ENCODE results near the gene CCDC69.
"Not testable (repeated sequence)": the region's sequence is repeated elsewhere in the genome, so short reads cannot be mapped to it uniquely, and the experiment has no call there.

Gene CCDC69

DNA sequence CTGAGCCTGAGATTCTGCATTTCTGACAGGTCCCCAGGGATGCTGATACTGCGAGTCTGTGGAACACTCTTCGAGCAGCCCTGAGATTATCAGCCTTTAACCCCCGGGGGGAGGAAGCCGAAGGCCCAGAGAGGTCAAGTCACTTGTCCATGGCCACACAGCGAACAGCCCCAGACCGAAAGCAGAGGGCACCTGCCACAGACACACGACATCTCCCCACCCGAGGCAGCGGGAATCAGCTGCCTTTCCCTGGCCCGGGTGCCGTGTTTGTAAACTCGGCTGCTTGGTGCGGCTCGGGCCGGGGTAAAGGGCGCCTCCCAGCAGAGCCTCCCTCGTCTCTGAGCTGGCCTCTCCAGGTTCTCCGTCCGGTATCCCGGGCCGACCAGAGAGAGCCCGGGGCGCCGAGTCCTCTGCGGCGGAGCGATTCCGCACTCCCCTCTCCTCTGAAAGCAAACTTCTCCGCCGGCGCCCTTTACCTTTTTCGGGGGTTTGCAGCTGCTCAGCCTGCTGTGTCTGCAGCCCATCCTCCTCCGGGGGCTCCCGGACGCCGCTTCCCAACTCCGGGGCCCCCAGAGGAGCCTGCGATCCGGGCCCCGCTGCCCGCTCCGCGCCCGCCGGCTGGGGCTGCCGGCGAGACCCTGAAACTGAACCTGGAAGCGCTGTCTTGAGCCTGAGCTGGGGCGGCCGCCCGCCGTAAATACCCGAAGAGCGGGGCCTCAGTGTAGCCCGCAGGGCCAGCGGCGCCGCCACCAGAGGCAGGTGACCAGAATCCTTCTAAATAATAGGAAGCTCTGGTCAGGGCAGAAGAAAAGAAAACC is at the start of gene CCDC69:
CCDC69 (minus strand) TSS at position 646 of the 818 bp plus-strand sequence; CDS start at position 524, 122 bp downstream.
- DNase-seq: peak; percentile 25 to 46

- DNase-seq: no peak
These were observed 47.4 kb upstream of the CCDC69 start for GRCh38 chr5:151271336-151271735.

DNA sequence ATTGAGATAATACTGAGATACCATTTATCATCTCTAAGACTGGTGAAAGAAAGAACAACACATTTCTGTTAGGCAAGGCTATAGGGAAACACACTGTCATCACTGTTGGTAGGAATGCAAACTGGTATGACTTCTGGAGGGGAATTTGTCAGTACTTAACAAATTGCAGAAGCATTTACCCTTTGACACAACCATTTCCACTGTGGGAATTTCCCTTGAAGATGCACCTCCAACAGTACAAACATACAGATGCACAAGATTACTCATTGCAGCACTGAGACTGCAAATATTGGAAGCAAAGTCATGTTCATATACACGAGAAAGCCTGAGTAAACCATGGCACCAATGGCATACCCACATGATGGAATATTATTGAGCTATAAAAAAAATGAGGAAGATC is 46.7 kb upstream of the CCDC69 start:
- no peak for DNase-seq

GRCh38 chr5:151267491-151268260 is 43.8 kb upstream of the CCDC69 start:
- no peak for DNase-seq

- DNase-seq: no peak
These were observed 40.2 kb upstream of the CCDC69 start for GRCh38 chr5:151264113-151264512.

DNA sequence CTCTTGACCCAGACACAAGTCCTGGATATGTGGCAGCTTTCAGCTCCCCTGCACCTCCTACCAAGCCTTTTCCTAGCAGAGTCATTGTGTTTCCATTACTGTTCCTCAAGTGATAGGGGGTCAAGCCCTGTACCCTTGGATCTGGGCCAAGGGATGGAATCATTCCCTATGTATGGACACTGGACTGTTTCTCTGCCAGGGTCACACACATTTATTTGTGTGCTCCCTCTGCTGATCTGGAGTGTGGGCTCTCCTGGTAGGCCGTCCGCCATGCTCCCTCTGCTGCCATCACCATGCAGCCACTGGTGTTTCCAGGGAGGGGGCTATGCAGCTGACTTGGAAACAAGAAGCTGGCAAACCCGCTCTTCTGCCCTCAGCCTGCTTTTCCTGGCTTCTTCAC is 38.6 kb upstream of the CCDC69 start:
- DNase-seq: no peak

DNA sequence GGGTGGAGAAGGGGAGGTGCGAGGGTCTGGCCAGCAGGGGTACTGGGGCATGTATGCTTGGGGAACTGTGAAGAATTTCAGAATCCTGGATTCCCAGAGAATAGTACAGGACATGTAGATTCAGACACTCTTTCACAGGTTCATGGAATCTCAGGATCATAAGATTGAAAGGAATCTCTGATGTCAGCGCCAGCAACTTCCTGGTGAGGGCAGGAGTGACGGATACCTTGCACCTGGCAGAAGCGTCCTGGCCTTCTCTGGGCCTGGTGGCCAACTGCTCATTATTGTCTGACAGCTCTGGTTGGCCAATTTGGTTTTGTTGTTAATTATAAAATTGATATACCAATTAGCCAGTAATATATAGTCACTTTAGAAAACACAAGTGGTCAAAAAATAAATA is 36.0 kb upstream of the CCDC69 start:
- DNase-seq: no peak

DNA sequence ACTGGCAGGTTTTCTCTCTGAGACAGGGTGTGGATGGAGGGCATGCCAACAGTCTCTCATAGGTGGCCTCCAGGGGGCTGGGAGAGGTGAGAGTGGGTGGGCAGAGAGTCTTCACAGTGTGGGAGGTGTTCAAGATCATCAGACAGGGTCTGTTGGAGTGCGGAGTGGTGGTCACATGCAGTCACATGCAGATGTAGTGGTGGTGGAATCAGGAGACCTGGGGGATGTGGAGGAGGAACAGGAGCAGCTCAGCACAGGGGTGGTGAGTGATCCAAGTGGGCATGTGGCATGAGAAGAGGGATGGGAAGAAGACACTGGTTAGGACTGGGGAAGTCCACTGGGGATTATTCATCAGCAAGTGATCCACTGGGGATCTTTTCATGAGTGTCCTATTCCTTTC is 34.9 kb upstream of the CCDC69 start:
- no peak for DNase-seq

DNA sequence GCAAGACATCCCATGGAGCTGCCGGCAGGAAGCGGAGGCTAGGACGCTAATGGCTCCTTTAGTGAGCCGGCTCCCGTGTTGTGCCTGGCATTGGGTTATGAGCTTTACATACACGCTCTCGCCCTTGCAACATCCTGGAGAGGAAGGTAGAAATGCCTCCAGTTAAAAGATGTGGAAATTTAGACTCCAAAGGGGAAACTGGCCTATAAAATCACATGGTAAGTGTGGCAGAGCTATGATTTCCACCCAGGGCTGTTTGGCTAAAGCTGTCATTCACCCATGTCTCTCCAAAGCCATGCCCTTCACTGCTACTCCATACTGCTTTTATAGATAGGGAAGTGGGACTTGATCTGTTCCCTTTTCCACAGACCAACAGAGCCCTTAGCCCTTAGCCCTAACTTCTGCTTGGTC is 34.3 kb upstream of the CCDC69 start:
- DNase-seq: no peak

DNA sequence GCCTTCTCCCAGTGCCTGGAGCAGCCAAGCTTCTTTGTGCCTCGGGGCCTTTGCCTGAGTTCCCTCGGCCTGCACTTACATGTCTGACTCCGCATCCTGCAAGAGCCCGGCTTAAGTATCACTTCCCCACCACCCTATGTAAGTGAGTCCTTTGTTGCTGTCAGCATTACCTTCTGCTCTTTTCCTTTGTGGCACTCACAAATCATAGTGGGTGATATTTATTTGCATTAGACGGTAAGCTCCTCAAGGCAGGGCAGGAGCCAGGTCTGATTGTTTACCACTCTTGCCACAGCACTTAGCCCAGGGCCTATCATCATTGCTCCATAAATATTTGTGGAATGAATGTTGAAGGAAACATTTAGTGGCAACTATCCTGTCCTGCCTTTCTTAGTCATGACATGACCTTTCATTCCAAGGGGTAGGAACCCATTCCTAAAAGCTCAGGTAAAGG is 33.9 kb upstream of the CCDC69 start:
- DNase-seq: no peak

GRCh38 chr5:151255621-151256286 is 31.9 kb upstream of the CCDC69 start:
- no peak for DNase-seq

DNA sequence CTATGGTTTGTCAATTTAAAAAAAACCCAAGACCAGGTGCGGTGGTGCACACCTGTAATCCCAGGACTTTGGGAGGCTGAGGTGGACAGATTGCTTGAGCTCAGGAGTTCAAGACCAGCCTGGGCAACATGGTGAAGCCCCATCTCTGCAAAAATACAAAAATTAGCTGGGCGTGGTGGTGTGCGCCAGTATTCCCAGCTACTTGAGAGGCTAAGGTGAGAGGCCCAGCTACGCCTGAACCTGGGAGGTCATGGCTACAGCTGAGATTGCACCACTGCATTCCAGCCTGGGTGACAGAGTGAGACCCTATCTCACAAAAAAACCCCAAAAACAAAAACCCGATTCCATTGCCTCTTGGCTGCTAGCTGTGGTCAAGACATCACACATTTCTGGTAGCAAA is 31.1 kb upstream of the CCDC69 start:
- DNase-seq: not testable (repeated sequence)

DNA sequence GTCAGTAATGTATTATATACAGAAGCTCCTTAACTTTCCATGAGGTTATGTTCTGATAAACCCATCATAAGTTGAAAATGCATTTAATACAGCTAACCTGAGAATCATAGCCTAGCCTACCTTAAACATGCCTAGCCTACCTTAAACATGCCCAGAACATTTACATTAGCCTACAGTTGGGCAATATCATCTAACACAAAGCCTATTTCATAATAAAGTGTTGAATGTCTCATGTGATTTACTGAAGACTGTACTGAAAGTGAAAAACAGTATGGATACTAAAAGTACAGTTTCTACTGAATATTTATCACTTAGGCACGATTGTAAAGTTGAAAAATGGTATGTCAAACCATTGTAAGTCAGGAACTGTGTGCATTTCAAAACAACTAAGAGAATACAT is 30.7 kb upstream of the CCDC69 start:
- no peak for DNase-seq

- DNase-seq: no peak
These were observed 29.7 kb upstream of the CCDC69 start for GRCh38 chr5:151253605-151253950.

GRCh38 chr5:151252762-151253604 is 29.1 kb upstream of the CCDC69 start, which contains the start of gene GM2A:
TSS of gene GM2A (plus strand) at chr5:151253185. CDS start at chr5:151253217, 32 bp downstream.
- DNase-seq: peak; percentile 95 to 98

DNA sequence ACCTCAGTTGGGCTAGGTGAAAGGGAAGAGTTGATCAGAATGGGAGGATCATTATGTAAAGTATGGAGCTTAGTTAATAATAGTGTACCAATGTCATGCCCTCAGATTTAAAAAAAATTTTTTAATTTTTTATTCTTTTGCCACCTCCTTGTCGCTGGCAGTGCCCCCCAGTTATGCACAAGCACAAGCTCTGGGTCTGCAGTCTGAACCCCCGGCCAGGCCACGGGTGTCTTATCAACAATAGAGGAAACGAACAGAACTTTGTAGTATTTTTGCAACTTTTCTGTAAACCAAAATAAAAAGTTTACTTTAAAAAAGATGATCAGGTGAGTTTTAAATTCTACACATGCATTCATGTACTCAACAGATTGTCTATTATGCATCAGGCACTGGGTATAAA is 27.7 kb upstream of the CCDC69 start:
- no peak for DNase-seq

DNA sequence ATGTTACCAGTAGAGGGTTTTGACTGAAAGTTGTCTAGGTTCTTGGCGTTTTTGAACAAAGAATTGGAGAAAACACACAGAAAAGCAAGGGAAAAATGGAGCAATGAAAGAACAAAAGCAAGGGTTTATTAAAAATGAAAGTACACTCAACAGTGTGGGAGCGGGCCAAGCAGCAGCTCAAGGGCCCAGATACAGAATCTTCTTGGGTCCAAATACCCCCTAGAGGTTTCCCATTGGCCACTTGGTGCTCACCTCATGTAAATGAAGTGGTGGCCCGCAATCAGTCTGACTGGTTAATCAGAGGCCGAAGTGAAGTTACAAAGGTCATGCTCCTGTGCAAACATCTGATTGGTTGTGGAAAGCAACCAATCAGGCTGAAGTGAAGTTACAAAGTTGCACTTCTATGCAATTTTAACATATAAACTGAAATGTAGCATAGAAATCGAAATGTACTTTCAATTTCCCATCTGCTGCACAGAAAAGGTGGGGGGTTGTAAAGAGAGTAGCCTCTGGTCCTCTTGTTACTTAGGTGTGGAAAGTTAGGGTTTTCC is 27.2 kb upstream of the CCDC69 start:
- DNase-seq: no peak

DNA sequence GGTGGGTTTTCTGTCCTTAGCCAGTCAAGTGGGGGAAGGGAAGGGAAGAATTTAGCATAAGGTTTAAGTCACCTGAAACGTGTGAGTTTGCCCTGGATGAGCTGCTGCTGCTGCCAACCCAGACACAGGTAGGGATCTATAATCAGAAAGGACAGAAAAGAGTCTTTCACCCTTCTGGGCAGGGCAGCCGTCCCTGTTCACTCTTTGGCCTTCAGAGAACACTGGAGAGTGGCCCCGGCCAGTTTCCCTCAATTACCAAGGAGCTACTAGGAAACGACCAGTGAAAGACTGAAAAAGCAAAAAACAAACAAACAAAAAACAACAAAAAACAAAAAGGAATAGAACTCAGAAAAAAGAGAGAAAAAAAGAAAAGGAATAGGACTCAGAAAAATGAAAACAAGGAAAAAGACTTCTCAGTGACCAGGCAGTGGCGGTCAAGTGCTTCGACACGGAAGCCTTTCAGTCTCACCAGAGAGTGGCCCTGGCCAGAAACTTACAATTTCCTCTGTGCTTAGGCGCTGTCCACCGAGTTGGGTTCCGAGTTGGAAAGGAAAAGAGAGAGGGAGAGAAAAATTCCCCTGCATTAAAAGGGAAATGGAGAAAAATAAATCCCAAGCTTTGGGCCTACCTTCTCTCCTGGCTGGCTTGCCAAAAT is 26.6 kb upstream of the CCDC69 start:
- DNase-seq: no peak

DNA sequence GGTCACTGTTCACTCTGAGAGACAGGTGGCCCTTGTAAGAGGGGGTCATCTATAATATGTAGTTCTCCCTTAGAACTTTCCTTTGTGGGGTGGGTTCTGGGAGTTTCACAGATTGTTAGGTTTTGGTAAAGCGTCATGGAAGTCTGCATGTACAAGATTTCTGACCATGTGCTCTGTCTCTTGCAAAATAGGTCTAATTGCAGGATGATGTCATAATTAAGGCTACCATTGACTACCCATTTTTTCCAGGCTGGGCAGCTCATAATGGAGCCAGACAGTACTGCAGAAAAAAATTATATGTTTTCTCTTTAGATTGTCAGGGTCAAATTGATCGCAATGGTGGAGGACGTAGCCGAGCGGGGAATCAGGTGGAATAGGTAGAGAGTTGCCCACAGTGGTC is 25.4 kb upstream of the CCDC69 start:
- DNase-seq: no peak

DNA sequence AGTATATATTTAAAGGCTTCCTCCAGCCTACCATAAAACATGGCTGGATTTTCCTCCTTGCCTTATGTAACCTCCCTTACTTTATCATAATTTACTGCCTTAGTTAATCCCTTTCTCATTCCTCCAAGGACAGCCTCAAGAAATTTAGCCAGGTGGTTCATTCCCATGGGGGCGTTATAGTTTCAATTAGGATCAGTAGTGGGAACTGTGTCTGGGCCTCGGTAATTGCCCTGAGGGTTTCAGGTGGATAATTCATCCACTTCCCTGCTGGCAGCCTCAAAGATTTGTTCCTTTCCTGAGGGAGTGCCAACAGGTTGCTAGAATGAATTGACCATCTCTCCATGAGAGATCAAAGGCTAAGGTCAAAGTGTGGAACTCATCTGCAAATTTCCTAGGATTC is 24.8 kb upstream of the CCDC69 start:
- no peak for DNase-seq

- DNase-seq: no peak
These were observed 21.9 kb upstream of the CCDC69 start for GRCh38 chr5:151245680-151246219.

Data from SHP77 (cell line).